ENCODE measurements around the gene ZFC3H1. TPM values are rescaled to one million over a fixed set of nuclear protein-coding genes. Genes with fewer than 3 reads are reported as not detected.

The ZFC3H1 gene
- total and polyA plus RNA-seq, 2 experiments from 2014 or later: 15.1 to 27.0 TPM

GRCh38 chr12:71685312-71685906 is 21.8 kb upstream of the ZFC3H1 start:
- in situ Hi-C loops (cut with MboI): no loop called here

GRCh38 chr12:71684081-71684480 is 20.4 kb upstream of the ZFC3H1 start:
- H3K27ac ChIP-seq: no peak overlapping the region
- H3K9ac ChIP-seq: no peak overlapping the region
- peaks cover 22% of the 10 kb centered on the region for H3K79me2 ChIP-seq (ENCODE audit: insufficient read depth)
- TF ChIP-seq EZH2phosphoT487 (IDR thresholded peaks at IDR 0.05; ENCODE audit: insufficient read depth, low read depth) (no peak), EZH2 (IDR thresholded peaks at IDR 0.05; ENCODE audit: insufficient read depth, poor library complexity, severe bottlenecking) (no peak)
- DNase-seq: no peak
- H3K9me3 ChIP-seq (ENCODE audit: low read depth): no peaks in the 10 kb centered on the region
- peaks cover 20% of the 10 kb centered on the region for H3K4me1 ChIP-seq (ENCODE audit: insufficient read depth)
- H3K9me2 ChIP-seq (ENCODE audit: insufficient read depth): no peaks in the 10 kb centered on the region
- H3K27me3 ChIP-seq (replicated peaks; ENCODE audit: insufficient read depth): no peaks in the 10 kb centered on the region
- WGBS, 2 experiments (ENCODE audit: low coverage in 1 of 2, low lambda C conversion rate in 2 of 2, missing lambda C conversion rate in 2 of 2): 69% methylated on average over 5 of the region's 5 CpGs
- no peaks in the 10 kb centered on the region for H3K36me3 ChIP-seq (ENCODE audit: low read depth)
- in situ Hi-C loops (cut with MboI): no loop called here
- peaks cover 17% of the 10 kb centered on the region for H3F3A ChIP-seq (ENCODE audit: insufficient read depth)
- H3K4me2 ChIP-seq (ENCODE audit: unreplicated experiment): no peak overlapping the region
- H3K4me3 ChIP-seq: no peak overlapping the region
- H2AFZ ChIP-seq: peak overlapping the region; percentile 95
- no peaks in the 10 kb centered on the region for H4K20me1 ChIP-seq (ENCODE audit: insufficient read depth)

More at GRCh38 chr12:71685312-71685906, 21.8 kb upstream of the ZFC3H1 start:
- no peak for TF ChIP-seq EZH2 (IDR thresholded peaks at IDR 0.05; ENCODE audit: insufficient read depth, poor library complexity, severe bottlenecking)
- no peak for TF ChIP-seq EZH2phosphoT487 (IDR thresholded peaks at IDR 0.05; ENCODE audit: insufficient read depth, low read depth)
- H3K27ac ChIP-seq: peak overlapping the region; percentile 76
- peaks cover 17% of the 10 kb centered on the region for H3F3A ChIP-seq (ENCODE audit: insufficient read depth)
- no peaks in the 10 kb centered on the region for H3K36me3 ChIP-seq (ENCODE audit: low read depth)
- H3K9ac ChIP-seq: peak overlapping the region; percentile 81
- H3K4me1 ChIP-seq (ENCODE audit: insufficient read depth): peaks cover 20% of the 10 kb centered on the region
- peak overlapping the region; percentile 85 for H3K4me2 ChIP-seq (ENCODE audit: unreplicated experiment)
- H3K4me3 ChIP-seq: peak overlapping the region; percentile 81
- peak; percentile 40 for DNase-seq
- H3K9me3 ChIP-seq (ENCODE audit: low read depth): no peaks in the 10 kb centered on the region
- H2AFZ ChIP-seq: peak overlapping the region; percentile 95
- no peaks in the 10 kb centered on the region for H3K9me2 ChIP-seq (ENCODE audit: insufficient read depth)
- 4 to 7% methylated on average over 19 of the region's 19 CpGs for WGBS, 2 experiments (ENCODE audit: low coverage in 1 of 2, low lambda C conversion rate in 2 of 2, missing lambda C conversion rate in 2 of 2)
- H3K79me2 ChIP-seq (ENCODE audit: insufficient read depth): peaks cover 24% of the 10 kb centered on the region
- no peaks in the 10 kb centered on the region for H3K27me3 ChIP-seq (replicated peaks; ENCODE audit: insufficient read depth)
- no peaks in the 10 kb centered on the region for H4K20me1 ChIP-seq (ENCODE audit: insufficient read depth)

GRCh38 chr12:71683633-71684032 is 20.0 kb upstream of the ZFC3H1 start:
- DNase-seq: no peak
- H3K4me1 ChIP-seq (ENCODE audit: insufficient read depth): peaks cover 20% of the 10 kb centered on the region
- no peak overlapping the region for H3K27ac ChIP-seq
- no peaks in the 10 kb centered on the region for H3K27me3 ChIP-seq (replicated peaks; ENCODE audit: insufficient read depth)
- H3F3A ChIP-seq (ENCODE audit: insufficient read depth): peaks cover 17% of the 10 kb centered on the region
- H2AFZ ChIP-seq: peak overlapping the region; percentile 95; the same call in 1 of the 2 replicates
- H3K4me3 ChIP-seq: no peak overlapping the region
- H3K9ac ChIP-seq: no peak overlapping the region
- no peaks in the 10 kb centered on the region for H4K20me1 ChIP-seq (ENCODE audit: insufficient read depth)
- no peaks in the 10 kb centered on the region for H3K9me3 ChIP-seq (ENCODE audit: low read depth)
- no peak for TF ChIP-seq EZH2 (IDR thresholded peaks at IDR 0.05; ENCODE audit: insufficient read depth, poor library complexity, severe bottlenecking)
- TF ChIP-seq EZH2phosphoT487 (IDR thresholded peaks at IDR 0.05; ENCODE audit: insufficient read depth, low read depth): no peak
- H3K4me2 ChIP-seq (ENCODE audit: unreplicated experiment): no peak overlapping the region
- 87 to 91% methylated on average over 5 of the region's 5 CpGs for WGBS, 2 experiments (ENCODE audit: low coverage in 1 of 2, low lambda C conversion rate in 2 of 2, missing lambda C conversion rate in 2 of 2)
- no peaks in the 10 kb centered on the region for H3K9me2 ChIP-seq (ENCODE audit: insufficient read depth)
- no peaks in the 10 kb centered on the region for H3K36me3 ChIP-seq (ENCODE audit: low read depth)
- H3K79me2 ChIP-seq (ENCODE audit: insufficient read depth): peaks cover 18% of the 10 kb centered on the region
- in situ Hi-C loops (cut with MboI): no loop called here

- no peaks in the 10 kb centered on the region for H3K9me3 ChIP-seq (ENCODE audit: low read depth)
- H3K27ac ChIP-seq: no peak overlapping the region
- H3F3A ChIP-seq (ENCODE audit: insufficient read depth): peaks cover 17% of the 10 kb centered on the region
- H3K36me3 ChIP-seq (ENCODE audit: low read depth): no peaks in the 10 kb centered on the region
- peaks cover 16% of the 10 kb centered on the region for H3K4me1 ChIP-seq (ENCODE audit: insufficient read depth)
- peaks cover 6% of the 10 kb centered on the region for H3K79me2 ChIP-seq (ENCODE audit: insufficient read depth)
- no peak for DNase-seq
- H3K4me3 ChIP-seq: no peak overlapping the region
- no peak overlapping the region for H2AFZ ChIP-seq
- in situ Hi-C loops (cut with MboI): no loop called here
- no peaks in the 10 kb centered on the region for H3K27me3 ChIP-seq (replicated peaks; ENCODE audit: insufficient read depth)
- no peaks in the 10 kb centered on the region for H4K20me1 ChIP-seq (ENCODE audit: insufficient read depth)
- no peak for TF ChIP-seq EZH2 (IDR thresholded peaks at IDR 0.05; ENCODE audit: insufficient read depth, poor library complexity, severe bottlenecking)
- TF ChIP-seq EZH2phosphoT487 (IDR thresholded peaks at IDR 0.05; ENCODE audit: insufficient read depth, low read depth): no peak
- no peaks in the 10 kb centered on the region for H3K9me2 ChIP-seq (ENCODE audit: insufficient read depth)
- no peak overlapping the region for H3K9ac ChIP-seq
- no peak overlapping the region for H3K4me2 ChIP-seq (ENCODE audit: unreplicated experiment)
- WGBS, 2 experiments (ENCODE audit: low coverage in 1 of 2, low lambda C conversion rate in 2 of 2, missing lambda C conversion rate in 2 of 2): 32 to 49% methylated on average over 1 of the region's 1 CpG
These were observed 18.8 kb upstream of the ZFC3H1 start for GRCh38 chr12:71682466-71682865.
